SU-DHL-6 (cell line): ENCODE results near the gene ADARB2.

Experiments
- H2AFZ ChIP-seq: fragments of 200-600 bp; sonication (generic); 2 replicates; pipeline ENCODE4 v1.6.1; 2014; ENCODE audit warnings: low read depth, mild to moderate bottlenecking, moderate library complexity, mixed read lengths, antibody characterized with exemption, low read length; ENCODE audit not compliant: severe bottlenecking
- H3F3A ChIP-seq: fragments of 200-600 bp; shearing (Covaris generic); 2 replicates; pipeline ENCODE4 v1.6.0; 2016; ENCODE audit warnings: antibody characterized with exemption, mild to moderate bottlenecking; ENCODE audit not compliant: insufficient read depth
- H3K27ac ChIP-seq: fragments of 200-600 bp; sonication (generic); 2 replicates; pipeline ENCODE4 v1.5.1; 2016; ENCODE audit warnings: low read depth, mild to moderate bottlenecking, low read length, moderate library complexity, mixed read lengths
- H3K27me3 ChIP-seq: fragments of 200-600 bp; sonication (generic), shearing (Covaris generic); 2 replicates; pipeline ENCODE4 v1.6.0; 2014; ENCODE audit warnings: mild to moderate bottlenecking, low read length
- H3K36me3 ChIP-seq: fragments of 200-600 bp; sonication (generic); 2 replicates; pipeline ENCODE4 v1.6.1; 2014; ENCODE audit warnings: mild to moderate bottlenecking, low read length, mixed read lengths
- H3K4me2 ChIP-seq: fragments of 300-600, 200-600 bp; shearing (Covaris generic), sonication (generic); 2 replicates; pipeline ENCODE4 v1.6.0; 2014; ENCODE audit warnings: low read length, low read depth, mild to moderate bottlenecking; ENCODE audit not compliant: poor library complexity, severe bottlenecking
- H3K4me3 ChIP-seq: fragments of 200-600 bp; sonication (generic); 2 replicates; pipeline ENCODE4 v1.5.1; 2014; ENCODE audit warnings: antibody characterized with exemption, low read length, mild to moderate bottlenecking, mixed read lengths; ENCODE audit not compliant: insufficient read depth, poor library complexity, severe bottlenecking
- H3K79me2 ChIP-seq: fragments of 200-600 bp; sonication (generic); 2 replicates; pipeline ENCODE4 v1.6.1; 2014; ENCODE audit warnings: mild to moderate bottlenecking, low read length, moderate library complexity; ENCODE audit not compliant: insufficient read depth
- H3K9ac ChIP-seq: fragments of 200-600 bp; sonication (generic); 2 replicates; pipeline ENCODE4 v1.7.0; 2014; ENCODE audit warnings: mild to moderate bottlenecking, low read length
- H3K9me2 ChIP-seq: fragments of 200-600 bp; sonication (generic); replicated peaks from 2 replicates; pipeline ENCODE4 v1.6.1; 2014; ENCODE audit warnings: low read length; ENCODE audit not compliant: insufficient read depth
- H3K9me3 ChIP-seq: fragments of 200-600 bp; sonication (generic); 2 replicates; pipeline ENCODE4 v1.6.1; 2014; ENCODE audit warnings: low read length, mixed read lengths; ENCODE audit not compliant: insufficient read depth
- H4K20me1 ChIP-seq: fragments of 200-600 bp; sonication (generic); 2 replicates; pipeline ENCODE4 v1.6.1; 2014; ENCODE audit warnings: low read depth, mild to moderate bottlenecking, antibody characterized with exemption, low read length, moderate library complexity, mixed read lengths
- CTCF ChIP-seq: fragments of 200-600 bp; sonication (generic); IDR thresholded peaks from one replicate; pipeline ENCODE4 v1.5.1; 2017; ENCODE audit warnings: antibody characterized with exemption, mild to moderate bottlenecking, low read length, moderate library complexity; ENCODE audit not compliant: insufficient read depth, poor library complexity, severe bottlenecking
- EZH2phosphoT487 ChIP-seq: fragments of 200-600 bp; sonication (generic), shearing (Covaris generic); conservative IDR thresholded peaks from 2 replicates; pipeline ENCODE4 v1.6.1; 2018; ENCODE audit warnings: mild to moderate bottlenecking, antibody characterized with exemption, low read length, moderate library complexity, mixed read lengths

ADARB2 gene

DNA sequence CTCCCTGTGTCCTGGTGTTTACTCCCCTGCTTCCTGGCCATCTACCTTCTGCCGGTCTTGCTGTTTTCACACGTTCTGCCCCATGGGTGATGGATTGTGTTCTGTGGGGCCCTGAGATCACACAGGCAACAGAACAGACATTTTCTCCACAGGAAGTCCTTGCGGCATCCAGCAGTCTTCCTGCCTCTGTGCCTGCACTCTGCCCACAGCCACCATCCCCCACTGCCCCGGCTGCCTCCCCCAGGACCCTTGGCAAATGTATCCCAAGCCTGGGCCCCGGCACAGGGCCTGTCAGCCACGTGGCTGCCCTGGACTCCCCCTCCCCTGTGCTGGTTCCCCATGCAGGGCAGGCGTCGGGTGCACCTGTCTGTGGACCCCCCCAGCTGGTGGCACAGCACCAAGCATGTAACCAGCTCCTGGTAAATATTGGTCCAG, 497.0 kb downstream of the ADARB2 start:
- Histone ChIP-seq H3F3A (no peaks in the 10 kb centered on the region), H3K9ac (no peak overlapping the region), H3K4me2 (no peak overlapping the region), H3K79me2 (no peaks in the 10 kb centered on the region), H3K4me3 (no peak overlapping the region), H4K20me1 (no peaks in the 10 kb centered on the region), H3K27me3 (no peaks in the 10 kb centered on the region), H3K36me3 (no peaks in the 10 kb centered on the region), H3K27ac (no peak overlapping the region), H2AFZ (no peak overlapping the region), H3K9me3 (no peaks in the 10 kb centered on the region), H3K9me2 (no peaks in the 10 kb centered on the region)
- TF ChIP-seq EZH2phosphoT487 = no peak
- TF ChIP-seq CTCF = no peak

DNA sequence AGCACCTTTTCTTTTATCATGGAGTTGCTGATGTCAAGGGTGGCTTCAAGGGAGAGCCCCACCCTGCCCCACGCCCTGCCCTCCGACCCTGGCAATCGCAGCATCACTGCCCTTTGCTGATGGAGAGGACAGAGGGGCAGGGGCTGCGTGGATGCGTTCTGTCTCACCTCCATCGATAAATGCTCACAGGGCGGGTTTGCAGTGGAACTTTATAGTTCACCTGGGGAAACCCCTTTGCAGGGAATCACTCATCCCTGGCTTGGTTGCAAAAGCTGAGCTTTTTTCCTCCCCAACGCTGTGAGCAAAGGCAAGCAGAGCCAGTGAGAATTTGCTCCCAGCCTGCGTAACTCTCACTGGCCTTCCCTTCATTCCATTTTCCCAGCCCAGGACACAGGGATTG, 504.3 kb downstream of the ADARB2 start:
- H3K36me3 ChIP-seq = no peaks in the 10 kb centered on the region
- H3K9me3 ChIP-seq = no peaks in the 10 kb centered on the region
- no peaks in the 10 kb centered on the region for H3K27me3 ChIP-seq
- H3K4me3 ChIP-seq = no peak overlapping the region
- H2AFZ ChIP-seq = no peak overlapping the region
- H3F3A ChIP-seq = no peaks in the 10 kb centered on the region
- no peak overlapping the region for H3K4me2 ChIP-seq
- no peaks in the 10 kb centered on the region for H3K79me2 ChIP-seq
- TF ChIP-seq CTCF = no peak
- TF ChIP-seq EZH2phosphoT487 = no peak
- no peaks in the 10 kb centered on the region for H4K20me1 ChIP-seq
- no peak overlapping the region for H3K27ac ChIP-seq
- H3K9ac ChIP-seq = no peak overlapping the region
- no peaks in the 10 kb centered on the region for H3K9me2 ChIP-seq

DNA sequence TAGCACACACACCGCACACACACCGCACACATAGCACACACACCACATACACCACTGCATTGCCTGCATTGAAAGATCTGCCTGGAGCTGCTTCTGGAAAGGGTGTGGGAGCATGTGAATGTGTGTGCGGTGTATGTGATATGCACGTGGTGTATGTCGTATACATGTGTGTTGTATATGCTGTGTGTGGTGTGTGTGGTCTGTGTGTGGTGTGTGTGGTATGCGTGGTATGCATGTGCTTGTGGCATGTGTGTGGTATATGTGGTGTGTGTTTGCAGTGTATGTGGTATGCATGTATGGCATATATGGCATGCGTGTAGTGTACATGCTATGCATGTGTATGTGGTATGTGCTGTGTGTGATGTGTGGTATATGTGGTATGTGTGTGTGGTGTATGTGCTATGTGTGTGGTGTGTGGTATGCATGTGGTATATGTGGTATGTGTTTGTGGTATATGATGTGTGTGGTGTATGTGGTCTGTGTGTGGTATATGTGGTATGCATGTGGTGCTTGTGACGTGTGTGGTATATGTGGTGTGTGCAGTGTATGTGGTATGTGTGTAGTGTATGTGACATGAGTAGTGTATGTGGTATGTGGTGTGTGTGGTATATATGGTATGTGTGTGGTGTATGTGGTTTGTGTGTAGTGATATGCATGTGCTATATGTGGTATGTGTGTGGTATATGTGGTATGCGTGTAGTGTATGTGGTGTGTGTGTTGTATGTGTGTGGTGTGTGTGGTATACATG, 505.0 kb downstream of the ADARB2 start:
- no peak overlapping the region for H3K27ac ChIP-seq
- TF ChIP-seq EZH2phosphoT487 = no peak
- TF ChIP-seq CTCF = no peak
- no peaks in the 10 kb centered on the region for H3F3A ChIP-seq
- H3K27me3 ChIP-seq = no peaks in the 10 kb centered on the region
- H3K36me3 ChIP-seq = no peaks in the 10 kb centered on the region
- H3K9ac ChIP-seq = no peak overlapping the region
- no peak overlapping the region for H3K4me2 ChIP-seq
- no peaks in the 10 kb centered on the region for H3K9me3 ChIP-seq
- no peaks in the 10 kb centered on the region for H3K9me2 ChIP-seq
- no peak overlapping the region for H2AFZ ChIP-seq
- H4K20me1 ChIP-seq = no peaks in the 10 kb centered on the region
- H3K79me2 ChIP-seq = no peaks in the 10 kb centered on the region
- no peak overlapping the region for H3K4me3 ChIP-seq
